ENCODE results near the gene SPAG9.

DNA sequence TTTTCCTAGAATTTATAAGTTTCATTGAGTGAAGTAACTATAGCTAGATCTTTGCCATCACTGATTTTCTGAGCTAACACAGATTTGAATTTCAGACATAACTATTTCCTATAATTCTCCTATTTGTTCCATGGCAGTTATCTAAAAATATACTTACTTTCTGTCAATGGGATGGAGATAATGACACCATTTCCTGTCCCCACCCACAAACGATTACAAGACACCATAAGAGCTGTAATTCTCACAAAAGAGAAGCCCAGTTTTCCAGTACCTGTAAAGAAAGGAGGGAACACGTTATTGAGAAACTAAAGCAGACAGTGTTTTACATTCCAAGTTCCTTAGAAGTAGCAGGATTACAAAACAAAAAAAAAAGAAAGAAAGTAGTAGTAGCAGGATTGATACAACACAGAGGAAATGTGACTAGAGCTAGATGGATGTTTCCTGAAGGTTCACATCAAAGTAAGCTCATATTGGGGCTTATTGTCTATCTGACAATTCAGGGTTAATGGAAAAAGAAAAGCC lies 143.7 kb downstream of the SPAG9 start:
- TF ChIP-seq, protein P1, sequence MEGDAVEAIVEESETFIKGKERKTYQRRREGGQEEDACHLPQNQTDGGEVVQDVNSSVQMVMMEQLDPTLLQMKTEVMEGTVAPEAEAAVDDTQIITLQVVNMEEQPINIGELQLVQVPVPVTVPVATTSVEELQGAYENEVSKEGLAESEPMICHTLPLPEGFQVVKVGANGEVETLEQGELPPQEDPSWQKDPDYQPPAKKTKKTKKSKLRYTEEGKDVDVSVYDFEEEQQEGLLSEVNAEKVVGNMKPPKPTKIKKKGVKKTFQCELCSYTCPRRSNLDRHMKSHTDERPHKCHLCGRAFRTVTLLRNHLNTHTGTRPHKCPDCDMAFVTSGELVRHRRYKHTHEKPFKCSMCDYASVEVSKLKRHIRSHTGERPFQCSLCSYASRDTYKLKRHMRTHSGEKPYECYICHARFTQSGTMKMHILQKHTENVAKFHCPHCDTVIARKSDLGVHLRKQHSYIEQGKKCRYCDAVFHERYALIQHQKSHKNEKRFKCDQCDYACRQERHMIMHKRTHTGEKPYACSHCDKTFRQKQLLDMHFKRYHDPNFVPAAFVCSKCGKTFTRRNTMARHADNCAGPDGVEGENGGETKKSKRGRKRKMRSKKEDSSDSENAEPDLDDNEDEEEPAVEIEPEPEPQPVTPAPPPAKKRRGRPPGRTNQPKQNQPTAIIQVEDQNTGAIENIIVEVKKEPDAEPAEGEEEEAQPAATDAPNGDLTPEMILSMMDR (IDR thresholded peaks at IDR 0.05): no peak
- no peak for TF ChIP-seq POLR2A (IDR thresholded peaks at IDR 0.05)
